GM19467 (cell line): ENCODE measurements around the gene MMP27.
"Not testable (repeated sequence)": the region's sequence is repeated elsewhere in the genome, so short reads cannot be mapped to it uniquely, and the experiment has no call there.

Source experiments
- ATAC-seq: cut with Tn5 transposase; IDR thresholded peaks from one replicate; pipeline ENCODE4 v1.9.1; 2021; ENCODE audit warnings: mild to moderate bottlenecking, moderate library complexity; ENCODE audit not compliant: unreplicated experiment

Gene MMP27

GRCh38 chr11:102705626-102706025, at the start of gene MMP27:
TSS of gene MMP27 (minus strand) at chr11:102705769. CDS start at chr11:102705714, 55 bp downstream.
- ATAC-seq, result no peak

DNA sequence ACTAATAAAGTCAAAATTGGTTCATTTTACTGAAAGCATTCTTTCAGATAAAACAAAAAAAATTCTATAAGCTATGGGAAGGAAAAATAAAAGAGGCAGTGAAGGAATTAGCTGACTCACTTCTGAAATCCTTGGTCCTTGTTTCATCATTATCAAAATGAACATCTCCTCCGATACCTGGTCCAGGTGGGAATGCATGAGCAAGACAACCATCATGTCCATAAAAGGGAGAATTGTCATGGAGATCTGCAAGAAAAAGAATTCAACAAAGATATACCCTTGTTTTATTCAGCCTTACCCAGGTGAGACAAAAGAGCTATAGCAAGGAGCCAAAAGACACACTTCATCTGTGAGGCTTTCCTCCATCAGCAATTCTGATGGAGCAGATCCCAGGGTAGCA, 47.7 kb upstream of the MMP27 start:
- no peak for ATAC-seq

DNA sequence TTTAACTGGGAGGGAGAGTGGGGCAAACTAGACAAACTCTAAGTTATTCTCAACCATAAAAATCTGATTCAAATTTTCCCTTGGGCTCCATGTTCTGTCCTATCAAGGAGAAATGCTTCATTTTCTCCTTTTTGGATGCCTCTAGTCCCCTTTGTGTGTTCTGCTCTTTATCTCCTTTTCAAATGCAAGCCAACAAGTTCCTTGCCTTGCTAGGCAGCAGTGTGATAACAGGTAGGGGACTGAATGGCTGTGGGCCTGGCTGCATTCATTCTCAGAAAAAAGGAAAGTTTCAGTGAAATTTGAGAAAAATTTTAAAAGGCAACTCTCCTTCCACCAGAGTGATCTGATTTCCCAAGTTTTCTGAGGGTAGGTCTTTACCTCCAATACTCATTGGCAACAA, 46.1 kb upstream of the MMP27 start:
- no peak for ATAC-seq

DNA sequence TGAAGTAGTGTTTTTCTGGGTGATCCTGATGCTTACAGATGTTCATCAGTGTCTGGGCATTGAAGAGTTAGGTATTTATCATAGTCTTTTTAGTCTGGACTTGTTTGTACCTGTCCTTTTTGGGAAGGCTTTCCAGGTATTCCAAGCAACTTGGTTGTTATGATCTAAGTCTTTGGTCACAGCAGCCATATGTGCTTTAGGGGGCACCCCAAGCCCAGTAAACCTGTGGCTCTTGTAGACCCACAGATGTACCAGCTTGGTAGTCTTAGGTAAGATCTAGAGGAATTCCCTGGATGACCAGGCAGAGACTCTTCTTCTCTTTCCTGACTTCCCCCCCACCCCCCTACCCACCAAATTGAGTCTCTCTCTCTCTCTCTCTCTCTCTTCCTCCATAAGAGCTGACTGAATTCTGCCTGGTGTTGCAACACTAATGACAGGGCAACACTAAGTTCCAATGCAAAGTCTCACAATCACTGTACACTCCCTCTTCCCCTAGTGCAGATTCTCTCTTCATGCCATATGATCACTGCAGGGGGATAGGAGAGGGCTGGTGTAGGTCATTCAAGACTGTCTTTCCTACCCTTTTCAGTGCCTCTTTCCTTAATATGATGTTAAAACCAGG, 43.6 kb upstream of the MMP27 start:
- ATAC-seq, result no peak

DNA sequence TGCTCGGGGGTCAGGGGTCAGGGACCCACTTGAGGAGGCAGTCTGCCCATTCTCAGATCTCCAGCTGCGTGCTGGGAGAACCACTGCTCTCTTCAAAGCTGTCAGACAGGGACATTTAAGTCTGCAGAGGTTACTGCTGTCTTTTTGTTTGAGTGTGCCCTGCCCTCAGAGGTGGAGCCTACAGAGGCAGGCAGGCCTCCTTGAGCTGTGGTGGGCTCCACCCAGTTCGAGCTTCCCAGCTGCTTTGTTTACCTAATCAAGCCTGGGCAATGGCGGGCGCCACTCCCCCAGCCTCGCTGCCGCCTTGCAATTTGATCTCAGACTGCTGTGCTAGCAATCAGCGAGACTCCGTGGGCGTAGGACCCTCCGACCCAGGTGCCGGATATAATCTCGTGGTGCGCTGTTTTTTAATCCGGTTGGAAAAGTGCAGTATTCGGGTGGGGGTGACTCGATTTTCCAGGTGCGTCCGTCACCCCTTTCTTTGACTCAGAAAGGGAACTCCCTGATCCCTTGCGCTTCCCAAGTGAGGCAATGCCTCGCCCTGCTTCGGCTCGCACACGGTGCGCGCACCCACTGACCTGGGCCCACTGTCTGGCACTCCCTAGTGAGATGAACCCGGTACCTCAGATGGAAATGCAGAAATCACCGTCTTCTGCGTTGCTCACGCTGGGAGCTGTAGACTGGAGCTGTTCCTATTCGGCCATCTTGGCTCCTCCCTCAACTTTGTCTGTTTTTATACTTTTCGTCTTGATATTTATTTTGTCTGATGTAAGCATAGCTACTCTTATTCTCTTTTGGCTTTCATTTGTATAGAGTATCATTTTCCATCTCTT, 41.4 kb upstream of the MMP27 start:
- ATAC-seq, result not testable (repeated sequence)

- ATAC-seq, result no peak
Measured at GRCh38 chr11:102734650-102735049, 29.1 kb upstream of the MMP27 start.

DNA sequence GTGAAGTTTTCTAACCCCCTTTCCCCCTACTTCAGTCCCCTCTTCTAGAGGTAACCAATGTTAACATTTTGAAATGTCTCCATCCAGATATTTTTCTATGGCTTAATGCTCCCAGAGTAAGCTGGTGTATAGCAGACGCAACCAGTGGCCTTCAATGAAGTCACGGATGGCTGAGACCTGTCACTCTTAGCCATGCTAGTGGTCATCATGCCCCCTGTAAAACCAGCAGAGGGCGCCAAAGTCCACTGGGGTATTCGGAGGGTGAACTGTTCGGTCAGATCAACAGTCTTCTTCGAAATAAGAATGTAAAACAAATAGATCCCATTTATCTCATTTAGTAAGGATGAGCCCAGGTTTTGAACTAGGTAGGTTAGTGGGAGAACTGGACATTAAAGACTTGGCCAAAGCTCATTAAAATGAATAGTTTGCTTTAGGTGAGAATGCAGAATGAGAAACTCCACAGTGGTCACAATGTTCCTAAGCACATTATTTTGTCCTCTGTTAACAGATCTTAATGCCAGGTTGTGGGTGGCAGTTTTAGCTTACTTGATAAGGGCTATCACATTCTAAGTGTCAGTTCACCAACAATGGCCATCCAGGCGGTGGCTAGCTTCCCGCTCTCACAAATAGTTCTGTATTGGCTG, 27.8 kb upstream of the MMP27 start:
- ATAC-seq, result peak; percentile 93

DNA sequence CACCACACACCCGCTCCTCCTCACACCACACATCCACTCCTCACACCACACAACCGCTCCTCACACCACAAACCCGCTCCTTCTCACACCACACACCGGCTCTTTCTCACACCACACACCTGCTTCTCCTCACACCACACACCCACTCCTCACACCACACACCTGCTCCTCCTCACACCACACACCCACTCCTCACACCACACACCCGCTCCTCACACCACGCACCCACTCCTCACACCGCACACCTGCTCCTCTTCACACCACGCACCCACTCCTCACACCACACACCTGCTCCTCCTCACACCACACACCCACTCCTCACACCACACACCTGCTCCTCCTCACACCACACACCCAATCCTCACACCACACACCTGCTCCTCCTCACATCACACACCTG, 25.4 kb upstream of the MMP27 start:
- ATAC-seq, result not testable (repeated sequence)

- no peak for ATAC-seq
Measured at GRCh38 chr11:102729849-102730815, 24.6 kb upstream of the MMP27 start.

GRCh38 chr11:102727890-102728289, 22.3 kb upstream of the MMP27 start:
- no peak for ATAC-seq

DNA sequence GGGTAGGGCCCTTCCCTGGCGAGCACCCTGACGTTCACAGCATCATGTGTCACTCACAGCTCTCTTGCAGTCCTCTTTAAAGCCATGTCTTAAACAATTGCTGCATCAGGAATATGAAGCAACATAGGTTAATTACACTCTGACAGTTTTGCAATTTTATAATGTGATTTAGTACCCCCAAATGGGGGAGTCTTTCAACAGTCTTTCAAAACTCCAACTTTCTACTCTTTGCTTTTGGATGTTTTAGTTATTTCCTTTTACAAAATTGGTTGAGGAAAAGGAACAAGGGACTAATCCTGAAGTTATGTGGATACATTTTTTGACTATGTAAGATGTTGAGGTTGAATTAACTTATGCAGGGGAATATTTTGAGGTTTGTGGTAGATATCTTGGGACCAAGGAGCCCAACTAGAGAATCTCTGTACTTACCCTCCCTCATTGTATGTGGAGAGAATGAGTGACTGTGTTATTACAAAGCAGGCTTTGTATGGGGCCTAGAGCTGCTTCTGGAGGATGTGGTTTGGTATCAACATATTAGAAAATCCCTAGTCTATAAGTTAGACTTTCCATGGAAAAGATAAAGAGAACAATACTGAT, 19.4 kb upstream of the MMP27 start, which contains the start of gene MMP8:
TSS of gene MMP8 (minus strand) at position 51 of the 597 bp plus-strand sequence. CDS start 99 bp downstream, outside the sequence.
- ATAC-seq, result no peak

DNA sequence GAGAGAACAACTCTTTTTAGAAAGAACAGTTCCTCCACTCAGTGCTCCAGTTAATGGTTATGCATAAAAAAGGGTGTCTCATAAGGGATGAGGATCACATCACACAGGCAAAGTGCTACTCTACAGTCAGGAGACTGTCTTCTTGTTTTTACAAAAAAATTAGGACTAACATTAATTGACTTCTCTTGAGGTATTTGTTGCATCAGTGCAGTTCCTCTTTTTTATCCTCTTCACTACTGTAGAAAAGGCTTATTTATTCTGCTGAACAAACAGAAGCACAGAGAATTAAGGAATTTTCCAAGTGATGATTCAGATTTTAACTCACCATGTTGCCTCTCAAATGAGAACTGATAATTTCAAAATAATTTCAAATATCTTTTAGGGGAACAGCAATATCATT, 17.3 kb upstream of the MMP27 start:
- no peak for ATAC-seq

GRCh38 chr11:102719620-102720277, 14.2 kb upstream of the MMP27 start:
- ATAC-seq, result no peak

DNA sequence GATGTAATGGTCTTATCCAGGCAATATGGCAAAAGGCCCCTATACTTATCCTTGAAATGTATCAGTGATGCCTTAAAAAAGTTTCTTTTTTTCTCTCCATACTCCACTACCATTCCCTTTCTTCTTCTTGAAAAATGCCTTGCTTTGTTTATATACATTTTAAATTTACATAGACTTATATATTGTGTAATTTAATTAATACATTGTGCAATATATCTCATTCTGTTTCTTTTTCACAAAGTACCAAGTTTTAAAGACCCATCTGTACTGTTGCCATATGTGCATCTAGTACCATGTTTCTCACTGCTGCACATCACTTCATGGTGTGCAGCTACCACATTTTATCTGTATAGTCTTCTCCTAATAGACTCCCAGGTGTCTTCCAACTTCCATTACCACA, 11.7 kb upstream of the MMP27 start:
- ATAC-seq, result no peak

GRCh38 chr11:102716527-102716926, 11.0 kb upstream of the MMP27 start:
- ATAC-seq, result peak; percentile 61

- ATAC-seq, result no peak
Measured at GRCh38 chr11:102712137-102712536, 6.6 kb upstream of the MMP27 start.

GRCh38 chr11:102709201-102709945, 3.8 kb upstream of the MMP27 start:
- ATAC-seq, result no peak

DNA sequence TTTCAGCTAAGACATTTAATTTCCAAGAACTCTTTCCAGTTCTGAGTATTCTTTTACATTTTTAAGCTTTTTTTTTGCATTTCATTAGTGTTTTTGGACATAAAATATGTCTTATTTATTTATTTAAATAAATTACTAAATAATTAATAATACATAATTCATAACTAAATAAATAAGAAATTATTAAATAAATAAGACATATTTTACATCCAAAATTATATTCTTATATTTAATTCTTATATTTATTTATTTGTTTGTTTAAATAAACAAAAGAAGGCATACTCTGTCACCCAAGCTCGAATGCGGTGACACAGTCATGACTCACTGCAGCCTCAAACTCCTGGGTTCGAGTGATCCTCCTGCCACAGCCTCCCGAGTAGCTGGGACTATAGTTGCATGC, 3.1 kb upstream of the MMP27 start:
- no peak for ATAC-seq

- ATAC-seq, result no peak
Measured at GRCh38 chr11:102704841-102705240, 728 bp downstream of the MMP27 start.
